Inflammatory macrophage treated with lipopolysaccharide for 1 hour (primary cell): Measurements from ENCODE around the gene OR8B8.
"Not testable (repeated sequence)": the region's sequence is repeated elsewhere in the genome, so short reads cannot be mapped to it uniquely, and the experiment has no call there.

Experiments
- DNase-seq, 2 donors: peaks; one replicate each; pipeline ENCODE4 v3.0.0-alpha.2; 2020 to 2022

OR8B8 gene

GRCh38 chr11:124445646-124446150 is at the start of gene OR8B8:
OR8B8 (minus strand) TSS chr11:124445696; CDS start chr11:124441085, 4,611 bp downstream.
- no peak for DNase-seq

- no peak for DNase-seq
Measured at GRCh38 chr11:124493016-124493655, 47.6 kb upstream of the OR8B8 start.

- DNase-seq, result no peak
Measured at GRCh38 chr11:124483422-124483821, 37.9 kb upstream of the OR8B8 start.

GRCh38 chr11:124482362-124483147 is 37.1 kb upstream of the OR8B8 start:
- no peak for DNase-seq

- peak in 1 of 2 donors; percentile 19 for DNase-seq
Measured at GRCh38 chr11:124481365-124482323, 36.1 kb upstream of the OR8B8 start.

GRCh38 chr11:124479561-124479960 is 34.1 kb upstream of the OR8B8 start:
- DNase-seq, result no peak

GRCh38 chr11:124475265-124475664 is 29.8 kb upstream of the OR8B8 start:
- DNase-seq, result no peak

GRCh38 chr11:124474779-124475178 is 29.3 kb upstream of the OR8B8 start:
- DNase-seq, result no peak

GRCh38 chr11:124474079-124474478 is 28.6 kb upstream of the OR8B8 start:
- DNase-seq, result no peak

- DNase-seq, result no peak
Measured at GRCh38 chr11:124473476-124473875, 28.0 kb upstream of the OR8B8 start.

- no peak for DNase-seq
Measured at GRCh38 chr11:124470561-124471227, 25.2 kb upstream of the OR8B8 start.

- DNase-seq, result no peak
Measured at GRCh38 chr11:124467381-124467927, 22.0 kb upstream of the OR8B8 start.

GRCh38 chr11:124465368-124465767 is 19.9 kb upstream of the OR8B8 start:
- no peak for DNase-seq

- DNase-seq, result no peak
Measured at GRCh38 chr11:124463990-124464389, 18.5 kb upstream of the OR8B8 start.

- DNase-seq, result no peak
Measured at GRCh38 chr11:124463324-124463723, 17.8 kb upstream of the OR8B8 start.

- DNase-seq, result no peak
Measured at GRCh38 chr11:124460459-124460858, 15.0 kb upstream of the OR8B8 start.

- DNase-seq, result not testable (repeated sequence)
Measured at GRCh38 chr11:124459379-124459778, 13.9 kb upstream of the OR8B8 start.

- no peak for DNase-seq
Measured at GRCh38 chr11:124454552-124454951, 9.1 kb upstream of the OR8B8 start.

GRCh38 chr11:124446916-124447315 is 1.4 kb upstream of the OR8B8 start:
- DNase-seq, result no peak

- DNase-seq, result no peak
Measured at GRCh38 chr11:124442847-124443246, 2.6 kb downstream of the OR8B8 start.

- DNase-seq, result no peak
Measured at GRCh38 chr11:124442442-124442841, 3.1 kb downstream of the OR8B8 start.

GRCh38 chr11:124441519-124441918 is 4.0 kb downstream of the OR8B8 start:
- DNase-seq, result no peak
